Left kidney (tissue), 8 donors: ENCODE data around the gene TEX261. TPM values are rescaled to one million over a fixed set of nuclear protein-coding genes. Genes with fewer than 3 reads are reported as not detected.
"Not testable (repeated sequence)": the region's sequence is repeated elsewhere in the genome, so short reads cannot be mapped to it uniquely, and the experiment has no call there.

Source experiments
- DNase-seq: peaks from one replicate; pipeline ENCODE4 v3.0.0-alpha.2; 2013
- long read RNA-seq, 8 donors: transcript quantifications; one replicate each; lab custom pipeline, GENCODE V29; 2026
- polyA plus RNA-seq: library from polyadenylated mRNA; unstranded; fragments of 120-200 nt; gene quantifications from one replicate; pipeline ENCODE4 v1.2.1, GENCODE V29; 2013; ENCODE audit not compliant: insufficient read length

Gene TEX261
- polyA plus RNA-seq, result 62.1 TPM
- long read RNA-seq, donor 1, transcript TEX261-206 (4 exons, 590 nt), result minor isoform, 8 of 38 reads
- long read RNA-seq, donor 1, transcript TEX261-201 (6 exons, 3,441 nt), result major isoform, 20 of 38 reads
- long read RNA-seq, donor 1, partial matches to known transcripts, result 5 of 38 reads
- long read RNA-seq, donor 1, other reads (novel, unspliced or antisense), result 0 of 38 reads
- long read RNA-seq, donor 2, transcript TEX261-206 (4 exons, 590 nt), result major isoform, 9 of 18 reads
- long read RNA-seq, donor 2, transcript TEX261-201 (6 exons, 3,441 nt), result minor isoform, 7 of 18 reads
- long read RNA-seq, donor 2, partial matches to known transcripts, result 0 of 18 reads
- long read RNA-seq, donor 2, other reads (novel, unspliced or antisense), result 0 of 18 reads
- long read RNA-seq, donor 3, transcript TEX261-201 (6 exons, 3,441 nt), result major isoform, 12 of 17 reads
- long read RNA-seq, donor 3, partial matches to known transcripts, result 0 of 17 reads
- long read RNA-seq, donor 3, other reads (novel, unspliced or antisense), result 0 of 17 reads
- long read RNA-seq, donor 4, transcript TEX261-206 (4 exons, 590 nt), result major isoform, 7 of 7 reads
- long read RNA-seq, donor 4, partial matches to known transcripts, result 0 of 7 reads
- long read RNA-seq, donor 4, other reads (novel, unspliced or antisense), result 0 of 7 reads
- long read RNA-seq, donor 5, transcript TEX261-201 (6 exons, 3,441 nt), result major isoform, 20 of 28 reads
- long read RNA-seq, donor 5, transcript TEX261-206 (4 exons, 590 nt), result minor isoform, 6 of 28 reads
- long read RNA-seq, donor 5, partial matches to known transcripts, result 0 of 28 reads
- long read RNA-seq, donor 5, other reads (novel, unspliced or antisense), result 0 of 28 reads
- long read RNA-seq, donor 6, transcript TEX261-206 (4 exons, 590 nt), result minor isoform, 9 of 30 reads
- long read RNA-seq, donor 6, transcript TEX261-201 (6 exons, 3,441 nt), result major isoform, 14 of 30 reads
- long read RNA-seq, donor 6, partial matches to known transcripts, result 0 of 30 reads
- long read RNA-seq, donor 6, other reads (novel, unspliced or antisense), result 0 of 30 reads
- long read RNA-seq, donor 7, transcript TEX261-206 (4 exons, 590 nt), result minor isoform, 7 of 40 reads
- long read RNA-seq, donor 7, transcript TEX261-202 (5 exons, 758 nt), result minor isoform, 6 of 40 reads
- long read RNA-seq, donor 7, transcript TEX261-201 (6 exons, 3,441 nt), result major isoform, 25 of 40 reads
- long read RNA-seq, donor 7, partial matches to known transcripts, result 0 of 40 reads
- long read RNA-seq, donor 7, other reads (novel, unspliced or antisense), result 0 of 40 reads
- long read RNA-seq, donor 8, transcript TEX261-201 (6 exons, 3,441 nt), result major isoform, 7 of 10 reads
- long read RNA-seq, donor 8, partial matches to known transcripts, result 0 of 10 reads
- long read RNA-seq, donor 8, other reads (novel, unspliced or antisense), result 0 of 10 reads

GRCh38 chr2:70994699-70995425, at the start of gene TEX261:
TEX261 (minus strand) TSS chr2:70994873; CDS start chr2:70994757, 116 bp downstream.
- peak; percentile 84 for DNase-seq

GRCh38 chr2:71043531-71044407, 49.1 kb upstream of the TEX261 start:
- DNase-seq, result no peak

- no peak for DNase-seq
Observed at GRCh38 chr2:71042287-71042686, 47.6 kb upstream of the TEX261 start.

- not testable (repeated sequence) for DNase-seq
Observed at GRCh38 chr2:71036296-71036695, 41.6 kb upstream of the TEX261 start.

GRCh38 chr2:71023553-71024243, 29.0 kb upstream of the TEX261 start:
- peak; percentile 26 for DNase-seq

GRCh38 chr2:71021394-71021793, 26.7 kb upstream of the TEX261 start:
- not testable (repeated sequence) for DNase-seq

GRCh38 chr2:71019989-71020388, 25.3 kb upstream of the TEX261 start:
- DNase-seq, result not testable (repeated sequence)

GRCh38 chr2:71018625-71019024, 24.0 kb upstream of the TEX261 start:
- no peak for DNase-seq

- not testable (repeated sequence) for DNase-seq
Observed at GRCh38 chr2:71011786-71012185, 17.1 kb upstream of the TEX261 start.

- no peak for DNase-seq
Observed at GRCh38 chr2:71008342-71008741, 13.7 kb upstream of the TEX261 start.

GRCh38 chr2:71006955-71007799, 12.5 kb upstream of the TEX261 start:
- DNase-seq, result no peak

GRCh38 chr2:71006323-71006722, 11.7 kb upstream of the TEX261 start:
- no peak for DNase-seq

- DNase-seq, result no peak
Observed at GRCh38 chr2:71005271-71006202, 10.9 kb upstream of the TEX261 start.

GRCh38 chr2:71004857-71005256, 10.2 kb upstream of the TEX261 start:
- DNase-seq, result no peak

- no peak for DNase-seq
Observed at GRCh38 chr2:71003966-71004755, 9.5 kb upstream of the TEX261 start.

- no peak for DNase-seq
Observed at GRCh38 chr2:71003396-71003795, 8.7 kb upstream of the TEX261 start.
